Neural cell (in vitro differentiated cells): ENCODE measurements around the gene SIM1.

Experiments
- MXI1 ChIP-seq: fragments of 450-650 bp; conservative IDR thresholded peaks from 2 replicates; pipeline ENCODE4 v1.6.1; 2014; ENCODE audit warnings: antibody characterized with exemption, mild to moderate bottlenecking; ENCODE audit not compliant: poor library complexity, severe bottlenecking
- POLR2AphosphoS5 ChIP-seq: IDR thresholded peaks from 2 replicates; pipeline ENCODE4 v1.6.1; 2012
- RAD21 ChIP-seq: fragments of 450-650 bp; conservative IDR thresholded peaks from 2 replicates; pipeline ENCODE4 v1.6.1; 2014; ENCODE audit warnings: antibody characterized with exemption, mild to moderate bottlenecking, moderate library complexity
- TF ChIP-seq, protein P1 (sequence below): fragments of 450-650 bp; IDR thresholded peaks from 2 replicates; pipeline ENCODE4 v1.5.1; 2014; ENCODE audit warnings: antibody characterized with exemption, mild to moderate bottlenecking, moderate library complexity; ENCODE audit not compliant: poor library complexity, severe bottlenecking

DNA sequence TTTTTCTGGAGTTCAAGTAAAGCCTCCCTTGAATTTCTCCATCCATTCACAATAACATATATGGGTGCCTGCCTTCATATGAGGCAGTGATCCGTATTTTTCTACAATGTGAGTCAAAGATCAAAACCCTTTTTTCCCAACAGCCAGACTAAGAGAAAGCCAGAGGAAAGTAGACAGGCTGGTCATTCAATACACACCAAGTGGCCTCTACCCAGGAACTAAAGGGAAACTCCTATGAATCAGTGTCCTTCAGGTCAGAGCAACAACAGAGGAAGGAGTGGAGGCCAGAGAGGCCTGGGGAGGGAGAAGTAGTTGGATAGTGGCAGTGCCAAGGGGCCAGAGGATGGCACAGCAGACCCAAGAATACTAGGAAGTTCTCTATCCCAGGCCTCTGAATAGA, 23.8 kb downstream of the SIM1 start:
- no peak for TF ChIP-seq RAD21
- TF ChIP-seq, protein P1, sequence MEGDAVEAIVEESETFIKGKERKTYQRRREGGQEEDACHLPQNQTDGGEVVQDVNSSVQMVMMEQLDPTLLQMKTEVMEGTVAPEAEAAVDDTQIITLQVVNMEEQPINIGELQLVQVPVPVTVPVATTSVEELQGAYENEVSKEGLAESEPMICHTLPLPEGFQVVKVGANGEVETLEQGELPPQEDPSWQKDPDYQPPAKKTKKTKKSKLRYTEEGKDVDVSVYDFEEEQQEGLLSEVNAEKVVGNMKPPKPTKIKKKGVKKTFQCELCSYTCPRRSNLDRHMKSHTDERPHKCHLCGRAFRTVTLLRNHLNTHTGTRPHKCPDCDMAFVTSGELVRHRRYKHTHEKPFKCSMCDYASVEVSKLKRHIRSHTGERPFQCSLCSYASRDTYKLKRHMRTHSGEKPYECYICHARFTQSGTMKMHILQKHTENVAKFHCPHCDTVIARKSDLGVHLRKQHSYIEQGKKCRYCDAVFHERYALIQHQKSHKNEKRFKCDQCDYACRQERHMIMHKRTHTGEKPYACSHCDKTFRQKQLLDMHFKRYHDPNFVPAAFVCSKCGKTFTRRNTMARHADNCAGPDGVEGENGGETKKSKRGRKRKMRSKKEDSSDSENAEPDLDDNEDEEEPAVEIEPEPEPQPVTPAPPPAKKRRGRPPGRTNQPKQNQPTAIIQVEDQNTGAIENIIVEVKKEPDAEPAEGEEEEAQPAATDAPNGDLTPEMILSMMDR, result no peak
- TF ChIP-seq MXI1, result no peak
- no peak for TF ChIP-seq POLR2AphosphoS5
